Epithelial cell of proximal tubule (primary cell): ENCODE results near the gene SLC49A4. TPM values are rescaled to one million over a fixed set of nuclear protein-coding genes. Genes with fewer than 3 reads are reported as not detected.

Experiments used
- DNase-seq: peaks from one replicate; pipeline ENCODE4 v3.0.0-alpha.2; 2011; ENCODE audit warnings: low read depth
- H3K4me3 ChIP-seq: 2 replicates; pipeline ENCODE4 v1.5.1; 2011; ENCODE audit warnings: low read depth, mild to moderate bottlenecking, low read length
- total RNA-seq: library from RNA; depleted of rRNA; stranded (reverse); fragments of >200 nt; gene quantifications from 2 replicates; pipeline ENCODE4 v1.2.3, GENCODE V29; 2015
- TF ChIP-seq, protein P1 (sequence below): conservative IDR thresholded peaks from 2 replicates; pipeline ENCODE4 v1.5.1; 2012; ENCODE audit warnings: low read depth, mild to moderate bottlenecking, low read length

The SLC49A4 gene
- total RNA-seq, 1 donor from 2014 or later: 12.2 TPM

DNA sequence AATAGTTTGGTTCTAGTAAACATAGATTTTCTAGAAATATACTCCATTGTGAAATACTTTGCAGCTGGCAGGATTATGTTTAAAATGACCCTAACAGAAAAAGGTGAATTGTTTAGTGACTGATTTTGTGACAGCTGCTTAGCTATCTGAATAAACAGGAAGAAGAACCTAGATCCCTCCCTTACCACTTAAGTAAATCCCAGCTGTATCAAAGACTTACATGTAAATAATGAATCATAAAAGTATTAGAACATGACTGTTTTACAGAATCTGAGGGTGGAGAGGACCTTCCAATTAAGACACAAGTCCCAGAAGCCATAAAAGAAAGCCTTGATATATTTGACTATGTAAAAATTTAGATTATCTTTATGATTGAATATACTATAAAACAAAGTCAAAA is 15.9 kb downstream of the SLC49A4 start:
- TF ChIP-seq, protein P1, sequence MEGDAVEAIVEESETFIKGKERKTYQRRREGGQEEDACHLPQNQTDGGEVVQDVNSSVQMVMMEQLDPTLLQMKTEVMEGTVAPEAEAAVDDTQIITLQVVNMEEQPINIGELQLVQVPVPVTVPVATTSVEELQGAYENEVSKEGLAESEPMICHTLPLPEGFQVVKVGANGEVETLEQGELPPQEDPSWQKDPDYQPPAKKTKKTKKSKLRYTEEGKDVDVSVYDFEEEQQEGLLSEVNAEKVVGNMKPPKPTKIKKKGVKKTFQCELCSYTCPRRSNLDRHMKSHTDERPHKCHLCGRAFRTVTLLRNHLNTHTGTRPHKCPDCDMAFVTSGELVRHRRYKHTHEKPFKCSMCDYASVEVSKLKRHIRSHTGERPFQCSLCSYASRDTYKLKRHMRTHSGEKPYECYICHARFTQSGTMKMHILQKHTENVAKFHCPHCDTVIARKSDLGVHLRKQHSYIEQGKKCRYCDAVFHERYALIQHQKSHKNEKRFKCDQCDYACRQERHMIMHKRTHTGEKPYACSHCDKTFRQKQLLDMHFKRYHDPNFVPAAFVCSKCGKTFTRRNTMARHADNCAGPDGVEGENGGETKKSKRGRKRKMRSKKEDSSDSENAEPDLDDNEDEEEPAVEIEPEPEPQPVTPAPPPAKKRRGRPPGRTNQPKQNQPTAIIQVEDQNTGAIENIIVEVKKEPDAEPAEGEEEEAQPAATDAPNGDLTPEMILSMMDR: no peak
- DNase-seq: no peak

DNA sequence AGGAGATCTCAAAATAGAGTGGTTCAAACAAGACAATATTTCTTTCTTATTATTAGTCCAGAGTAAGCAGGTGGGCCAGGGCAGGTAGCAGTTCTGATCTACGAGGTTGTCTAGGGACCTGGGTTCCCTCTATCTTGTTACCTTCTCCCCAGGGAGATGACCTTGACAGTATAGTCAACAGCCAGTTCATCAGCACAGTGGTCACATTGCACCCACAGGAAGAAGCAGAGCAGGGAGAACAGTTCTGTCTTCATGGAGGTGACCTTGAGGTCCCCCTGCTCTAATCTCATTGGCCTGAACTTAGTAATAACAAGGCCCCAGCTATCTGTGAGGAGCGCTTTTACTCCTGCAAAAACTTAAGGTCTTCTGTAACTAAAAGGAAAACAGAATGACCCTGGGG is 21.7 kb downstream of the SLC49A4 start:
- no peak for DNase-seq
- TF ChIP-seq, protein P1: no peak
- H3K4me3 ChIP-seq: no peak overlapping the region

More for the DNA sequence above, 15.9 kb downstream of the SLC49A4 start:
- H3K4me3 ChIP-seq: no peak overlapping the region

DNA sequence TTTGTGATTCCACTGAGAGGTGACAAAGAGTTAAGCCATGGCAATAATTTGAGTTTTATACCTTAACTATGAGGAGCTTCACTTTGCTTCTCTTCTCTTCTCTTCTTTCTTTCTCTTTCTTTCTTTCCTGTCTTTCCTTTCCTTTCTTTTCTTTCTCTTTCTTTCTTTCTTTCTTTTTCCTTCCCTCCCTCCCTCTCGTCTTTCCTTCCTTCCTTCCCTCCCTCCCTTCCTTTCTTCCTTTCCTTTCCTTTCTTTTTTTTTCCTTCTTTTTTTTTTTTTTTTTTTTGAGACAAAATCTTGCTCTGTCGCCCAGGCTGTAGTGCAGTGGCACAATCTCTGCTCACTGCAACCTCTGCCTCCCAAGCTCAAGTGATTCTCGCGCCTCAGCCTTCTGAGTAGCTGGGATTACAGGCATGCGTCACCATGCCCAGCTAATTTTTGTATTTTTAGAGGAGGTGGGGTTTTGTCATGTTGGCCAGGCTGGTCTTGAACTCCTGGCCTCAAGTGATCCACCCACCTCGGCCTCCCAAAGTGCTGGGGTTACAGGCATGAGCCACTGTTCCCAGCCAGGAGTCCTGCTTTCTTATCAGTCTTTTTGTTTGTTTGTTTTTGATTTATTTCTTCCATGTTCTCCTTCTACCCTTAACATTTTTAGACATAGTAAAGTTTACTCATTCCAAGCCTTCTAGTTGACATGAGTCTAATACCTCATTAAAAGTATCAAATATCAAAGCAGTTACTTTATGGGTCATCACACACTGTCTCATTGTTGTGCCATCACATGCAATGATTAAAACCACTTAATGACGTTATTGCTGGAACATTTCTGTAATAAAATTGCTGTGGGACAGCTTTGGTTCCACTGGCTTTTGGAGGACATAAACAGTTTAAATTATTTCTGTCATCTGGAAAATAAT is 29.9 kb downstream of the SLC49A4 start:
- DNase-seq: no peak
- H3K4me3 ChIP-seq: no peak overlapping the region
- TF ChIP-seq, protein P1: no peak

DNA sequence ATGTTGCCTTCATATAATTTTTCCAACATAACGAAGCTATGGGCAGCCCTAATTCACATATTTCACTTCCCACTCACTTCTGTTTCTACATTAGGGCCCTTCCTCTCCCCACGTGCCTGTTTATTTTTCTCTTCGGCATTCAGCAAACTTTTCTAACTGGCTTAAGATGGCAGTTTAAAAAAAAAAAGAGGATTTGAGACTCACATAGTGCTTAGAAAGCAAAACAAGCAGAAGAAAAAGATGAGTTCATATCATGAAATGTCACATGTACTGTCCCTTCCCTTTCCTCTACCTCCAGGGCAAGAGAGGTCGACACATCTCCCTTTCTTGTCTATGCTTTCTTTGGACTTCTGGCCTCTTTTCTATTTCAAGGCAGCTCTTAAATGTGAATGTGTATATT is 30.6 kb downstream of the SLC49A4 start:
- TF ChIP-seq, protein P1: no peak
- no peak overlapping the region for H3K4me3 ChIP-seq
- no peak for DNase-seq

DNA sequence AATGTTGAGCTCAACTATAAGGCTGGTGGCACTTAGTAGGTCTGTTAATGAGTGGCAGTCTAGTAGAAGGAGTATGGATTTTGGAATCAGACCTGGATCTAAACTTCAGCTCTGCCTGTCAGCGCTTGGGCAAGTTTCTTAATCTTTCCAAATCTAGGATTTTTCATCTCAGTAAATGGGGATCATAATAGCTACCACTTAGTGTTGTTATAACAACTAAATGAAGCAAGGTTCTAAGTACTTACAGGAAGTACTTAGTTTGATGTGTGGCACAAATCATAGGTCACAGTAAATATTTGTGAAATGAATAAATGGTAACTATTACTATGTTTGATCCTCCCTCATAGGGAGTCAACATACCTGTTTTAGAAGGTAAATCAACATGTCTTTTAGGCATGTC is 31.4 kb downstream of the SLC49A4 start:
- TF ChIP-seq, protein P1: no peak
- DNase-seq: no peak
- no peak overlapping the region for H3K4me3 ChIP-seq

DNA sequence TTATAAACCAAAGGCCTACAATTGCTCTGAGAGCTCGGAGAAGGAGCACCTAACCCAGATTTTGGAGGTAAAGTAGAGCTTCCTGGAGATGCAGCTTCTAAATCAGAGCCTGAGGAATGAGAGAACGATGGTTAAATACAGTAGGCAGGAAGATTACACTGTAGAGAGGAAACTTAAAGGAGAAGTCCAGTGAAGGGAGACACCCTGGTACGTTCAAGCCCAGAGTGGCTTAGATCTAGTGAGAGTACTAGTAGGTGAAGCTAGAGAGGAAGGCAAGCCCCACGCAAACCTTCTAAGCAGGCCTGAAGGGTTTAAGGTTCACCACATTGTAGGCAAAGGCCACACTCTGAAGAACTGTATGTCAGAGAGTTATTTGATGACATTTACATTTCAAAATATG is 33.4 kb downstream of the SLC49A4 start:
- TF ChIP-seq, protein P1: no peak
- no peak for DNase-seq
- no peak overlapping the region for H3K4me3 ChIP-seq

DNA sequence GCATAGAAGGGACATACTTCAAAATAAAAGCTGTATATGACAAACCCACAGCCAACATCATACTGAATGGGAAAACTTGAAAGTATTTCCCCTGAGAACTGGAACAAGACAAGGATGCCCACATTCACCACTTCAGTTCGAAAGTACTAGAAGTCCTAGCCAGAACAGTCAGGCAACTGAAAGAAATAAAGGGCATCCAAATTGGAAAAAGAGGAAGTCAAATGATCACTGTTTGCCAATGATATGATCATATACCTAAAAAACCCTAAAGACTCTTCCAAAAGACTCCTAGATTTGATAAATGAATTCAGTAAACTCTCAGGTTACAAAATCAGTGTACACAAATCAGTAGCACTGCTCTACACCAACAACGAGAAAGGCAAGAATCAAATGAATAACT is 40.7 kb downstream of the SLC49A4 start:
- DNase-seq: no peak
- TF ChIP-seq, protein P1: no peak
- no peak overlapping the region for H3K4me3 ChIP-seq
